Endothelial cell of umbilical vein (primary cell): ENCODE measurements around the gene TRAPPC12. TPM values are rescaled to one million over a fixed set of nuclear protein-coding genes. Genes with fewer than 3 reads are reported as not detected.

Experiments
- BruUV-seq: library from RNA; stranded (reverse); fragments of 400-500 nt; replicated peaks from 2 replicates; lab custom pipeline; 2021; lab: Mats Ljungman, UMichigan
- CTCF ChIA-PET: fragments of 300-600, 350-600 bp; sonication (Branson Sonifier 250); formaldehyde crosslinking; loops from one replicate; lab custom pipeline; 2021; ENCODE audit warnings: antibody characterized with exemption, inconsistent platforms; lab: Charles Lee
- POLR2A ChIA-PET: fragments of 300-600, 350-600 bp; sonication (Branson Sonifier 250); formaldehyde crosslinking; loops from one replicate; lab custom pipeline; 2021; ENCODE audit warnings: antibody characterized with exemption, inconsistent platforms; lab: Charles Lee
- DNase-seq: peaks from one replicate; pipeline ENCODE4 v3.0.0-alpha.2; 2011; ENCODE audit warnings: low read depth, low spot score
- FAIRE-seq: peaks from 2 replicates; lab custom pipeline; 2011; peaks lifted over from hg19 to GRCh38; lab: Jason Lieb, UNC
- H2AFZ ChIP-seq: 2 replicates; pipeline ENCODE4 v1.6.0; 2012; ENCODE audit warnings: low read depth, low read length, control low read depth, inconsistent platforms
- H3K27ac ChIP-seq: 2 replicates; pipeline ENCODE4 v1.5.1; 2011; ENCODE audit warnings: low read depth, mild to moderate bottlenecking, control low read depth, low read length, moderate library complexity; ENCODE audit not compliant: insufficient read depth
- H3K27me3 ChIP-seq, 2 experiments: 2 replicates each; pipeline versions ENCODE4 v1.6.0 to v1.6.1; 2011; ENCODE audit warnings: low read length in 2 of 2, mixed read lengths in 1 of 2; ENCODE audit not compliant: control insufficient read depth in 2 of 2, insufficient read depth in 2 of 2
- H3K36me3 ChIP-seq, 2 experiments: 2 replicates in 1 of 2; 3 replicates in 1 of 2; pipeline ENCODE4 v1.5.1; 2011; ENCODE audit warnings: low read length in 2 of 2, mild to moderate bottlenecking in 1 of 2, moderate library complexity in 1 of 2; ENCODE audit not compliant: control insufficient read depth in 2 of 2, insufficient read depth in 2 of 2; ENCODE audit errors: extremely low read depth in 1 of 2
- H3K4me1 ChIP-seq: 3 replicates; pipeline ENCODE4 v1.5.1; 2011; ENCODE audit warnings: mild to moderate bottlenecking, low read length; ENCODE audit not compliant: control insufficient read depth, insufficient read depth; ENCODE audit errors: extremely low read depth
- H3K4me2 ChIP-seq: 2 replicates; pipeline ENCODE4 v1.6.1; 2011; ENCODE audit warnings: low read length, control low read depth, mixed read lengths; ENCODE audit not compliant: insufficient read depth
- H3K4me3 ChIP-seq, 3 experiments: fragments of 200-600 bp in 1 of 3; sonication (generic), shearing (Covaris generic) in 1 of 3; replicated peaks in 1 of 3; 2 replicates each; pipeline ENCODE4 v1.5.1; 2011 to 2016; ENCODE audit warnings: control low read depth in 3 of 3, low read length in 3 of 3, mild to moderate bottlenecking in 2 of 3, inconsistent platforms in 1 of 3, low read depth in 1 of 3, moderate library complexity in 1 of 3; ENCODE audit not compliant: insufficient read depth in 1 of 3
- H3K79me2 ChIP-seq: 2 replicates; pipeline ENCODE4 v1.6.0; 2012; ENCODE audit warnings: low read length, inconsistent platforms; ENCODE audit not compliant: control insufficient read depth, insufficient read depth
- H3K9ac ChIP-seq: replicated peaks from 2 replicates; pipeline ENCODE3; 2011; ENCODE audit warnings: low read length, control low read depth; ENCODE audit not compliant: insufficient read depth; ENCODE audit errors: extremely low read depth
- H3K9me1 ChIP-seq: replicated peaks from 3 replicates; pipeline ENCODE4 v1.6.0; 2011; ENCODE audit warnings: mild to moderate bottlenecking, low read length; ENCODE audit not compliant: control insufficient read depth, insufficient read depth; ENCODE audit errors: extremely low read depth
- H3K9me3 ChIP-seq: replicated peaks from 2 replicates; pipeline ENCODE4 v1.5.1; 2012; ENCODE audit warnings: low read length, inconsistent platforms; ENCODE audit not compliant: control insufficient read depth, insufficient read depth
- H4K20me1 ChIP-seq: replicated peaks from 2 replicates; pipeline ENCODE3; 2011; ENCODE audit warnings: mild to moderate bottlenecking, low read length; ENCODE audit not compliant: control insufficient read depth, insufficient read depth; ENCODE audit errors: extremely low read depth
- CTCF ChIP-seq, 2 donors: IDR thresholded peaks; 1 replicate in 1 of 2; 2 replicates in 1 of 2; pipeline ENCODE4 v1.5.1; 2011; ENCODE audit warnings: low read length in 2 of 2, mild to moderate bottlenecking in 2 of 2, moderate library complexity in 2 of 2, control low read depth in 1 of 2, inconsistent platforms in 1 of 2, low read depth in 1 of 2; ENCODE audit not compliant: insufficient read depth in 1 of 2; ENCODE audit errors: extremely low read depth in 1 of 2
- EZH2 ChIP-seq: IDR thresholded peaks from 2 replicates; pipeline ENCODE4 v1.6.1; 2012; ENCODE audit warnings: borderline replicate concordance, low read depth, mild to moderate bottlenecking, moderate library complexity, low read length, inconsistent platforms; ENCODE audit not compliant: severe bottlenecking
- FOS ChIP-seq: IDR thresholded peaks from 2 replicates; pipeline ENCODE4 v1.6.1; 2011; ENCODE audit warnings: mild to moderate bottlenecking, low read length, moderate library complexity, borderline replicate concordance; ENCODE audit not compliant: insufficient read depth
- GATA2 ChIP-seq: IDR thresholded peaks from 2 replicates; pipeline ENCODE4 v1.7.0; 2011; ENCODE audit warnings: low read depth, mild to moderate bottlenecking, moderate library complexity, mixed read lengths, low read length; ENCODE audit not compliant: insufficient read length, insufficient read depth
- JUN ChIP-seq: IDR thresholded peaks from 2 replicates; pipeline ENCODE4 v1.6.1; 2011; ENCODE audit warnings: borderline replicate concordance, low read depth; ENCODE audit not compliant: insufficient read length, insufficient read depth
- MYC ChIP-seq: IDR thresholded peaks from one replicate; pipeline ENCODE4 v1.6.1; 2011; ENCODE audit warnings: mild to moderate bottlenecking, low read depth, low read length
- POLR2A ChIP-seq: IDR thresholded peaks from 2 replicates; pipeline ENCODE4 v1.6.1; 2012; ENCODE audit warnings: low read depth, mild to moderate bottlenecking, control low read depth, low read length
- POLR2AphosphoS5 ChIP-seq: IDR thresholded peaks from 2 replicates; pipeline ENCODE4 v1.6.1; 2012; ENCODE audit warnings: low read depth, mild to moderate bottlenecking, control low read depth, low read length, moderate library complexity; ENCODE audit not compliant: insufficient read depth
- dilution Hi-C: fragments of 300-500 bp; cut with MboI; formaldehyde crosslinking; loops from one replicate; pipeline ENCODE4 v1.15.0; 2019; ENCODE audit warnings: low sequenced_read_pairs; ENCODE audit not compliant: extremely low pct_ligation_motif_present
- intact Hi-C: fragments of 100-400 bp; cut with micrococcal nuclease; formaldehyde crosslinking; loops from one replicate; pipeline ENCODE4 v1.10.0; 2022
- polyA plus RNA-seq, 4 experiments: library from polyadenylated mRNA; depleted of rRNA in 3 of 4; stranded (reverse) in 3 of 4; unstranded in 1 of 4; fragments of >200 nt; gene quantifications; 2 replicates each; pipeline versions ENCODE4 v1.2.1 to v1.2.3, GENCODE V29; 2011 to 2012; ENCODE audit warnings: missing spikeins in 1 of 4
- total RNA-seq: library from RNA; stranded (reverse); gene quantifications from 2 replicates; pipeline ENCODE4 v1.2.3, GENCODE V29; 2021
- TF ChIP-seq, protein P1 (sequence below): IDR thresholded peaks from 2 replicates; pipeline ENCODE4 v1.6.1; 2011; ENCODE audit not compliant: insufficient read depth, insufficient read length

Gene TRAPPC12
- total and polyA plus RNA-seq, 2 donors (not counting 3 experiments of a cell fraction or from before 2014, with no cell fraction given), result 47.5 to 81.5 TPM

DNA sequence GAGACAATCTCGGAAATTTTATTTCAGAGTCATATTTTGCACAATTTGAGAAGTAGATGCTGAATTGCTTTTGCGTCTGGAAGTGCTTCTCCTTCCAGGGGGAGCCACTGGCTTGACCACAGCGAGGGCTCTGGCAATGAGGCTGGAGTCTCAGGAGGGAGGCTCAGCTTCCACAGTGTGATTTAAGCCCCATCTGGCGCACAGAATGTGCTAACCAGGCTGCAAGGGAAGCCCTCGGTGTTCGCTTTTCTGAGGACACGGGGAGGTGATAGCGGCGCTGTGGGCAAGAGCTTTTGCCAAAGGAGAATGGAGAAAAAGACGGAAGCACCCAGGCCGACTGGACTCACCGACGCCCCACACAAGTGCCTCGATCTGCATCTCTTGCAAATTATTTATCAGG, 87.5 kb downstream of the TRAPPC12 start:
- ChIA-PET POLR2A (interaction anchor here (0.5 kb wide), 1 partner anchor 52 kb away, joined by 3 read pairs; no protein-coding TSS in a partner anchor), CTCF (interaction anchor here (1.3 kb wide), 1 partner anchor 44 kb away, joined by 3 read pairs; no protein-coding TSS in a partner anchor)
- Histone ChIP-seq H3K79me2 (no peaks in the 10 kb centered on the region), H3K36me3 (peaks cover 0 to 25% of the 10 kb centered on the region in 2 experiments), H3K4me1 (no peaks in the 10 kb centered on the region), H3K4me2 (no peak overlapping the region), H4K20me1 (no peaks in the 10 kb centered on the region), H3K4me3 (no peak overlapping the region), H2AFZ (no peak overlapping the region), H3K9ac (no peak overlapping the region), H3K9me3 (no peaks in the 10 kb centered on the region), H3K27ac (no peak overlapping the region), H3K27me3 (no peaks in the 10 kb centered on the region), H3K9me1 (no peaks in the 10 kb centered on the region)
- no peak for DNase-seq
- no peak for FAIRE-seq
- TF ChIP-seq POLR2A (no peak), POLR2AphosphoS5 (no peak), MYC (no peak), EZH2 (no peak), JUN (no peak), CTCF (IDR thresholded peaks at IDR 0.05; ENCODE audit: extremely low read depth in 1 of 2, insufficient read depth in 1 of 2, low read depth in 1 of 2, low read length in 2 of 2) (no peak), GATA2 (no peak), FOS (no peak)
- TF ChIP-seq, protein P1, sequence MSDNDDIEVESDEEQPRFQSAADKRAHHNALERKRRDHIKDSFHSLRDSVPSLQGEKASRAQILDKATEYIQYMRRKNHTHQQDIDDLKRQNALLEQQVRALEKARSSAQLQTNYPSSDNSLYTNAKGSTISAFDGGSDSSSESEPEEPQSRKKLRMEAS, result no peak
- intact Hi-C loops, result no loop called here
- no TSS peak for BruUV-seq
- dilution Hi-C loops, result no loop called here
